GM18907 (cell line): ENCODE results near the gene SRGAP2C.
"Not testable (repeated sequence)": the region's sequence is repeated elsewhere in the genome, so short reads cannot be mapped to it uniquely, and the experiment has no call there.

Source experiments
- ATAC-seq: cut with Tn5 transposase; IDR thresholded peaks from one replicate; pipeline ENCODE4 v1.9.1; 2021; ENCODE audit warnings: mild to moderate bottlenecking, moderate library complexity; ENCODE audit not compliant: unreplicated experiment

SRGAP2C gene

GRCh38 chr1:121368910-121369309 is 184.1 kb downstream of the SRGAP2C start:
- not testable (repeated sequence) for ATAC-seq

- ATAC-seq, result not testable (repeated sequence)
Observed at GRCh38 chr1:121369959-121370358, 185.2 kb downstream of the SRGAP2C start.

GRCh38 chr1:121374851-121375367 is 190.1 kb downstream of the SRGAP2C start:
- not testable (repeated sequence) for ATAC-seq

GRCh38 chr1:121376986-121377385 is 192.2 kb downstream of the SRGAP2C start:
- not testable (repeated sequence) for ATAC-seq

DNA sequence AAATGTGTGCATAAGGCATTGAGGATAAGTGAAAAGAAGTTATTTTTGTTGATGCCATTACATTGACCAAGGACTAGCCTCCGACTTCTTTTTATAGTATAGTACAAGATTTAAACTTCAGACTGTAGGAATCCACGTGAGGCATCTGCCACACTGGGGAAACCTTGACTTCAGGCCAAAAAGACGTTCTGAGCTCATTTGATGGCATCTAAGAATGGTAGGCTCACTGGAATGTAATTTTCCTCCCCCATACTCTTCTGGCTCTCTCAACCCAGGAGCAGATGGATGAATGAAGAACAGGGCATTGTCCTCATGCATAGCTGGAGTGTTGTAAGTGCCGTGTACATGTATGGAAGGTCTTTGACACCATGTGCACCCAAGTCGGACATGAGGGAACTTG is 194.0 kb downstream of the SRGAP2C start:
- not testable (repeated sequence) for ATAC-seq

DNA sequence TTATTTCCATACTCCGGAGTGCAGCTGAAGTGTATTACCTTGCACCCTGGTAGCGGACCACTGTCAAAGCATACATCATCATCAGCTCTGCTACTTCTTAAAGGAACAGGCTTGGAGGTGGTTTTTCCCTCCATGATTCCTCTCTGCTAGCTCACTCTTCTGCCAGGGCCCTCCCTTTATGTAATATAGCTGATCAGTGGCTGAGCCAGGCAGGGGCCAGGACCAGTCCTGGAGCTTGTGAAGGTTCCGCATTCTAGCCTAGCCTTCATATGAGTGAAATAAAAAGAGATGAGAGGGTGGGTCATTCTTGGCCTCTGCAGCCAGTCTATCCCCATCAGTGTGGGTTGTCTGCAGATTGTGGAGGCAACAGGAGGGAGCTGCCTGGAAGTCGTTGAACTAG is 200.0 kb downstream of the SRGAP2C start:
- ATAC-seq, result not testable (repeated sequence)

DNA sequence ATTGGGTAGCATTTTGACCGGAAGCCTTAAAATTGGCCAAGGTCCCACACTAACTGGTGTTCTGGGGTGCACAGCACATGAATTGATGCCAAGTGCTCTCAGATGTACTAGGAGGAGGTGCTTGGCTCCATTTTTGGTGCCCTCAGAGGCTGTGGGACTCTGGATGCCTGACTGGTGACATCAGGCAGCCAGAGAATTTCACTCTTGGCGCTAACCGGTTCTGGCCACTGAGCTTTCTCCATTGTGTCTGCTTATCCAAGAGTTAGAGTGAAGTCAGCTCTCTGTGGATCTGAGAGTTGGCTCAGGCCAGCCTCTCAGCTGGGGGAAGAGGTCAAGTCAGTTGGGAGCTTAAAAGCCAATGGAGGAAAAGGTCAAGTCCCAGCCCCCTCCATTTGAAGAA is 200.4 kb downstream of the SRGAP2C start:
- ATAC-seq, result not testable (repeated sequence)

DNA sequence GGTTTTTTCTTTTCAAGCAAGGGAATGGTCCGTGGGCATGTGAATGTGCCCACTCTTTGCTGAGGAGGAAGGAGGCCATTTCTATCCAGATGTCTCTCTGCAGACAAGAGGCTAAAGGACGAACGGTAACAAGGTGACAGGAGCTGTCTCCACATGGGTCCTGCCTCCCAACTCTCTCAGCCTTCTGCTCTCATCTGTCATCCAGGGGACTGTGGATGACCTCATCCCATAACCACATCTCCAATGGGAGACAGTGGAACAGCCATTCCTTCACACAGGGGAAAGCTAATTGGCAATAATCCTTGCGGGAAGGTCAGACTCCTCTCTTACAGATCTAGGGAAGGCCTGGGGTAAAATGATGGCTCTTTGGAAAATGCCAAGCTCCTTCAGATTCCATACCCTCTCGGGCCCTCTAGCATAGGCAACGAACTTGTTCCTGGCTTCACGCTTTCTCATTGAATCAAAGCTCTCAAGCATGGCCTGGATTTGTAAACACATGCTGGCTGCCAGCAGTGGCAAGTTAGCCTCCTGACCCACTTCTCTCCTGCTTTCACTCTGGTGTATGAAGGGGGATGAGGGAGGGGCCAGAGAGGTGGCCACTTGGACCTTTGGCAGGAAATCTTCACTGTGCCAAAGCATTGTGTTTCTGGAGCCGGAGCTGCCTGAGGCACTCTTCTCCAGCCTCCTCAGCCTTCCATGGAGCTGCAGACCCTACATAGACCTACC is 201.0 kb downstream of the SRGAP2C start:
- ATAC-seq, result not testable (repeated sequence)

- ATAC-seq, result not testable (repeated sequence)
Observed at GRCh38 chr1:121386319-121386948, 201.7 kb downstream of the SRGAP2C start.

DNA sequence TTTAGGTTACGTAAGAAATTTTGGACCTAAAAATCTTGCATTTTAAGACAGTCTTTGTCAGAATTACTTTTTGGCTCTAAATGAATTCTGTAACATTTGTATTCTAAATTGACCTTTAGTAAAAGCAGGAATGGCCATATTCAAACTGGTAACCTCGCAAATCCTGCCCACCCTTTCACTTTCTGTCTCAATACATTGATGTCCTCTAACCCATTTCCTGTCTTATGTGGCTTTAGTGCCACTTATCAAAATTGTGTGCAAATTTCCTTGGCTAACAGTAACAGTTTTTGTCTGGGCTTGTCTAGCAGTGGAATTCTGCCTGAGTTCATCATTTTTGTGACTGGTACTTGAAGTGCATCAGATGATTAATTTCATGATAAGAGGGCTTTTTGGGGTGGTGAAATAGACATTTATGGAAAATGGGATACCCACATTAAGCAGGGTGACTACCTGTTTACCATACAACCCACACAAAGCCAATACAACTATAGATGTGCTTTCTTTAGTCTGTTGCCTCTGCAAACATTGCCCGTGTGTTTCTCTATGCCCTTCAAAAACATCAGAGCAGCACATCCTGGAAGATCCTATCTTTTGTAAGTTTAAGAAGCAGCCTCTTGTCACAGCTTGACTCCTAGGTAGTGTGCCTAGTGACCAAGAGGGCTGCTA is 205.3 kb downstream of the SRGAP2C start:
- not testable (repeated sequence) for ATAC-seq

DNA sequence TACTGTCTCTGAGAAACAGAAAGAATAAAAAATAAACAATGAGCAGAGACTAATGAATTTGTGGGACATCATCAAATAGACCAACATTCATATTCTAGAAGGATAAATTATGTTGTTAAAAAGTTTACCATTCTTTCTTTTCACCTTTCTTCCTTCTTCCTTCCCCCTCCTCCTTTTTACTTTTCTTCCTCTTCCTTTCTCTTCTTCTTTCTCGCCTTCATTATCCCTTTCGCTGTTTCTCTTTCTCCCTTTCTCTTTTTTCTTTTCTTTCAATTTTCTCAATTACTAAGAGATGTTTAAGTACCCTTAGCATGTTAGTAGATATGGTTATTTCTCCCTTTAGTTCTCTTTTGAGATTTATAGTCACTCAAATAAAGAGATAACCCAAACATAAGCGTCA is 207.4 kb downstream of the SRGAP2C start:
- ATAC-seq, result not testable (repeated sequence)

DNA sequence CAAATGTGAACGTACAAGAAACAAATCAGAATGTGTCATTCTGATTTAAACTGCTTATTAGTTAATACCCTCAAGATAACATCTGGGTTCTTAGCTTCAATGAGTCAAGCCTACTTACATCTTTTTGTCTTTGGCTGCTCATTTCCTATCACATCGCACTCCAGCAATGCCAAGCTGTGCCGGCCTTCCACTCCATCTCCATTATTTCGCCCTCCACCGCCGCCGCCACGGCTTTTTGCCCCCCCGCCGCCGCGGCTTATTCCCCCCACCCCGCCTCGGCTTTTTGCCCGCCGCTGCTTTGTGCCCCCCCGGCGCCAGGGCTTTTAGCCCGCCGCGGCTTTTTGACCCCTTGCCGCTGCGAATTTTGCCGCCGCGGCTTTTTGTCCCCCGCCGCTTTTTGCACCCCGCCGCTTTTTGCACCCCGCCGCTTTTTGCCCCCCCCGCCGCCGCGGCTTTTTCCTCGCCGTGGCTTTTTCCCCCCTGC is 211.0 kb downstream of the SRGAP2C start:
- not testable (repeated sequence) for ATAC-seq

GRCh38 chr1:121396335-121397081 is 211.7 kb downstream of the SRGAP2C start:
- ATAC-seq, result not testable (repeated sequence)

- ATAC-seq, result not testable (repeated sequence)
Observed at GRCh38 chr1:121397101-121397500, 212.3 kb downstream of the SRGAP2C start.

GRCh38 chr1:121399193-121399592 is 214.4 kb downstream of the SRGAP2C start:
- not testable (repeated sequence) for ATAC-seq

DNA sequence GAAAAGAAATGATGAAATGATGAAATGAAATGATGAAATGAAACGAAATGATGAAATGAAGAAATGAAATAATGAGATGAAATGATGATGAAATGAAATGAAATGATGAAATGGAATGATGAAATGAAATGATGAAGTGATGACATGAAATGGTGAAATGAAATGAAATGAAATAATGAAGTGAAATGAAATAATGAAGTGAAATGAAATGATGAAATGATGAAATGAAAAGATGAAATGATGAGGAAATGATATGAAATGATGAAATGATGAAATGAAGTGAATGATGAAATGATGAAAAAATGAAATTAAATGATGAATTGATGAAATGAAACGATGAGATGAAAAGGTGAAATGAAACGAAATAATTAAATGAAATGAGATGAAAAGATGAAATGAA is 215.3 kb downstream of the SRGAP2C start:
- ATAC-seq, result not testable (repeated sequence)

DNA sequence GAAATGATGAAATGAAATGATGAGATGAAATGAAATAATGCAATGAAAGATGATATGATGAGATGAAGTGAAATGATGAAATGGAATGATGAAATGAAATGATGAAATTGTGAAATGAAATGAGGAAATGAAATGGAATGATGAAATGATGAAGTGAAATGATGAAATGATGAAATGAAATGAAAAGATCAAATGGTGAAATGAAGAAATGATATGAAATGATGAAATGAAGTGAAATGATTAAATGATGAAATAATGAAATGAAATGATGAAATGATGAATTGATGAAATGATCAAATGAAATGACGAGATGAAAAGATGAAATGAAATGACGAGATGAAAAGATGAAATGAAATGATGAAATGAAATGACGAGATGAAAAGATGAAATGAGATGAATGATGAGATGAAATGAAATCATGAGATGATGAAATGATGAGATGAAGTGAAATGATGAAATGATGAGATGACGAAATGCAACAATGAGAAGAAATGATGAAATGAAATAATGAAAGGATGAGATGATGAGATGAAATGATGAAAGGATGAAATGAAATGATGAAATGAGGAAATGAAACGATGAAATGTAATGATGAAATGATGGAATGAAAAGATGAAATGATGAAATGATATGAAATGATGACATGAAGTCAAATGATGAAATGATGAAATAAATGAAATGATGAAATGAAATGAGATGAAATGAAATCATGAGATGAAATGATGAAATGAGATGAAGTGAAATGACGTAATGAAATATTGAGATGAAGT is 216.0 kb downstream of the SRGAP2C start:
- not testable (repeated sequence) for ATAC-seq

DNA sequence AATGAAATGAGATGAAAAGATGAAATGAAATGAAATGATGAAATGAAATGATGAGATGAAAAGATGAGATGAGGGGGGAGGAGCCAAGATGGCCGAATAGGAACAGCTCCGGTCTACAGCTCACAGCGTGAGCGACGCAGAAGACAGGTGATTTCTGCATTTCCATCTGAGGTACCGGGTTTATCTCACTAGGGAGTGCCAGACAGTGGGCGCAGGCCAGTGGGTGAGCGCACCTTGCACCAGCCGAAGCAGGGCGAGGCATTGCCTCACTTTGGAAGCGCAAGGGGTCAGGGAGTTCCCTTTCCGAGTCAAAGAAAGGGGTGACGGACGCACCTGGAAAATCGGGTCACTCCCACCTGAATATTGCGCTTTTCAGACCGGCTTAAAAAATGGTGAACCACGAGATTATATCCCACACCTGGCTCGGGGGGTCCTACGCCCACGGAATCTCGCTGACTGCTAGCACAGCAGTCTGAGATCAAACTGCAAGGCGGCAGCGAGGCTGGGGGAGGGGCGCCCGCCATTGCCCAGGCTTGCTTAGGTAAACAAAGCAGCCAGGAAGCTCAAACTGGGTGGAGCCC is 216.7 kb downstream of the SRGAP2C start:
- not testable (repeated sequence) for ATAC-seq

DNA sequence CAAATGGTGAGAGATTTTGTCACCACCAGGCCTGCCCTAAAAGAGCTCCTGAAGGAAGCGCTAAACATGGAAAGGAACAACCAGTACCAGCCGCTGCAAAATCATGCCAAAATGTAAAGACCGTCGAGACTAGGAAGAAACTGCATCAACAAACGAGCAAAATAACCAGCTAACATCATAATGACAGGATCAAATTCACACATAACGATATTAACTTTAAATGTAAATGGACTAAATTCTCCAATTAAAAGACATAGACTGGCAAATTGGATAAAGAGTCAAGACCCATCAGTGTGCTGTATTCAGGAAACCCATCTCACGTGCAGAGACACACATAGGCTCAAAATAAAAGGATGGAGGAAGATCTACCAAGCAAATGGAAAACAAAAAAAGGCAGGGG is 218.5 kb downstream of the SRGAP2C start:
- ATAC-seq, result not testable (repeated sequence)
